Activated naive CD8-positive, alpha-beta T cell treated with anti-CD3 and anti-CD28 coated beads, Interleukin-2, amount 10 ng/mL, durations not matched to agents 7 days and 5 days (primary cell): ENCODE data around the gene AMN. TPM values are rescaled to one million over a fixed set of nuclear protein-coding genes. Genes with fewer than 3 reads are reported as not detected.
"Not testable (repeated sequence)": the region's sequence is repeated elsewhere in the genome, so short reads cannot be mapped to it uniquely, and the experiment has no call there.

Experiments used
- ATAC-seq: fragments of 150-1000 bp; cut with Tn5 transposase; one replicate; pipeline ENCODE4 v1.10.0; 2021; ENCODE audit warnings: low read depth, moderate library complexity
- POLR2A ChIA-PET: fragments of 350-600 bp; sonication (Branson Sonifier 250); formaldehyde crosslinking; loops from one replicate; lab custom pipeline; 2021; ENCODE audit warnings: antibody characterized with exemption; lab: Charles Lee
- DNase-seq: peaks from one replicate; pipeline ENCODE4 v3.0.0; 2021
- H3K27ac Mint-ChIP-seq: one replicate; pipeline ENCODE4 v1.8.0; 2022; ENCODE audit warnings: mild to moderate bottlenecking, mixed read lengths
- H3K27me3 Mint-ChIP-seq: one replicate; pipeline ENCODE4 v1.8.0; 2022; ENCODE audit warnings: mild to moderate bottlenecking, moderate library complexity, mixed read lengths
- H3K36me3 Mint-ChIP-seq: one replicate; pipeline ENCODE4 v1.8.0; 2021; ENCODE audit warnings: mild to moderate bottlenecking, mixed read lengths
- H3K4me1 Mint-ChIP-seq: one replicate; pipeline ENCODE4 v1.8.0; 2021; ENCODE audit warnings: mixed read lengths
- H3K4me3 Mint-ChIP-seq: one replicate; pipeline ENCODE4 v1.8.0; 2022; ENCODE audit warnings: mild to moderate bottlenecking, moderate library complexity, mixed read lengths
- H3K9me3 Mint-ChIP-seq: one replicate; pipeline ENCODE4 v1.8.0; 2021; ENCODE audit warnings: mixed read lengths
- total RNA-seq, 2 experiments: library from RNA; stranded (reverse); gene quantifications; one replicate each; pipeline ENCODE4 v1.2.3, GENCODE V29; 2021

Gene AMN
- total RNA-seq, 2 experiments from 2014 or later, result 2.5 to 2.9 TPM

- POLR2A ChIA-PET, result no interaction called here
- peaks cover 11% of the 10 kb centered on the region for H3K36me3 Mint-ChIP-seq
- H3K27me3 Mint-ChIP-seq, result no peaks in the 10 kb centered on the region
- no peak overlapping the region for H3K27ac Mint-ChIP-seq
- no peaks in the 10 kb centered on the region for H3K4me1 Mint-ChIP-seq
- no peaks in the 10 kb centered on the region for H3K9me3 Mint-ChIP-seq
- ATAC-seq (no peak), DNase-seq (no peak)
- H3K4me3 Mint-ChIP-seq, result no peak overlapping the region
Measured at GRCh38 chr14:102891111-102891510, 31.4 kb upstream of the AMN start.

- Mint-ChIP-seq H3K36me3 (peaks cover 10% of the 10 kb centered on the region), H3K4me3 (no peak overlapping the region), H3K9me3 (no peaks in the 10 kb centered on the region), H3K27me3 (no peaks in the 10 kb centered on the region), H3K27ac (no peak overlapping the region), H3K4me1 (no peaks in the 10 kb centered on the region)
- POLR2A ChIA-PET, result no interaction called here
- DNase-seq (no peak), ATAC-seq (no peak)
Measured at GRCh38 chr14:102891556-102891955, 30.9 kb upstream of the AMN start.

GRCh38 chr14:102892651-102893050 lies 29.8 kb upstream of the AMN start:
- POLR2A ChIA-PET, result no interaction called here
- Mint-ChIP-seq H3K4me1 (no peaks in the 10 kb centered on the region), H3K36me3 (peaks cover 10% of the 10 kb centered on the region)

GRCh38 chr14:102893452-102893851 lies 29.0 kb upstream of the AMN start:
- Mint-ChIP-seq H3K36me3 (peaks cover 10% of the 10 kb centered on the region), H3K27ac (no peak overlapping the region), H3K9me3 (no peaks in the 10 kb centered on the region), H3K4me1 (peaks cover 2% of the 10 kb centered on the region), H3K4me3 (no peak overlapping the region), H3K27me3 (no peaks in the 10 kb centered on the region)
- ATAC-seq, result no peak
- POLR2A ChIA-PET, result no interaction called here
- no peak for DNase-seq

More at GRCh38 chr14:102892651-102893050, 29.8 kb upstream of the AMN start:
- no peak for ATAC-seq
- no peaks in the 10 kb centered on the region for H3K27me3 Mint-ChIP-seq
- no peak for DNase-seq
- H3K9me3 Mint-ChIP-seq, result no peaks in the 10 kb centered on the region
- H3K4me3 Mint-ChIP-seq, result no peak overlapping the region
- H3K27ac Mint-ChIP-seq, result no peak overlapping the region

GRCh38 chr14:102896735-102897134 lies 25.7 kb upstream of the AMN start:
- DNase-seq, H3K4me3 Mint-ChIP-seq, ATAC-seq, POLR2A ChIA-PET, H3K27me3 Mint-ChIP-seq, H3K36me3 Mint-ChIP-seq, H3K27ac Mint-ChIP-seq, H3K9me3 Mint-ChIP-seq: not testable (repeated sequence)
- peaks cover 16% of the 10 kb centered on the region for H3K4me1 Mint-ChIP-seq

GRCh38 chr14:102897299-102898027 lies 25.0 kb upstream of the AMN start:
- DNase-seq (no peak), ATAC-seq (no peak)
- Mint-ChIP-seq H3K4me1 (peaks cover 16% of the 10 kb centered on the region), H3K27ac (peak overlapping the region; percentile 48), H3K9me3 (no peaks in the 10 kb centered on the region), H3K36me3 (peaks cover 9% of the 10 kb centered on the region), H3K4me3 (no peak overlapping the region), H3K27me3 (no peaks in the 10 kb centered on the region)
- POLR2A ChIA-PET, result no interaction called here

GRCh38 chr14:102898298-102898697 lies 24.2 kb upstream of the AMN start:
- Mint-ChIP-seq H3K9me3 (no peaks in the 10 kb centered on the region), H3K27ac (peak overlapping the region; percentile 44), H3K4me1 (peaks cover 16% of the 10 kb centered on the region), H3K4me3 (no peak overlapping the region), H3K36me3 (peaks cover 7% of the 10 kb centered on the region), H3K27me3 (no peaks in the 10 kb centered on the region)
- ATAC-seq (no peak), DNase-seq (no peak)
- POLR2A ChIA-PET, result no interaction called here

GRCh38 chr14:102898776-102899515 lies 23.5 kb upstream of the AMN start:
- ATAC-seq (no peak), DNase-seq (no peak)
- H3K27me3 Mint-ChIP-seq, result no peaks in the 10 kb centered on the region
- H3K27ac Mint-ChIP-seq, result peak overlapping the region; percentile 44
- H3K4me3 Mint-ChIP-seq, result no peak overlapping the region
- POLR2A ChIA-PET, result no interaction called here
- H3K4me1 Mint-ChIP-seq, result peaks cover 16% of the 10 kb centered on the region
- H3K9me3 Mint-ChIP-seq, result no peaks in the 10 kb centered on the region
- peaks cover 4% of the 10 kb centered on the region for H3K36me3 Mint-ChIP-seq

GRCh38 chr14:102899516-102899900 lies 23.0 kb upstream of the AMN start:
- H3K4me3 Mint-ChIP-seq, result no peak overlapping the region

GRCh38 chr14:102900631-102901571 lies 21.6 kb upstream of the AMN start:
- Mint-ChIP-seq H3K27me3 (no peaks in the 10 kb centered on the region), H3K4me3 (peak overlapping the region; percentile 60), H3K9me3 (no peaks in the 10 kb centered on the region), H3K27ac (peak overlapping the region; percentile 90), H3K4me1 (peaks cover 16% of the 10 kb centered on the region), H3K36me3 (peaks cover 3% of the 10 kb centered on the region)
- POLR2A ChIA-PET, result interaction anchor here (0.7 kb wide), 2 partner anchors 48 to 98 kb away, joined by 3 read pairs; no protein-coding TSS in a partner anchor
- ATAC-seq (peak; percentile 78), DNase-seq (peak; percentile 41)

More at GRCh38 chr14:102899516-102899900, 23.0 kb upstream of the AMN start:
- DNase-seq (no peak), ATAC-seq (no peak)
- H3K27me3 Mint-ChIP-seq, result no peaks in the 10 kb centered on the region
- H3K27ac Mint-ChIP-seq, result no peak overlapping the region
- H3K4me1 Mint-ChIP-seq, result peaks cover 16% of the 10 kb centered on the region
- POLR2A ChIA-PET, result no interaction called here
- H3K36me3 Mint-ChIP-seq, result peaks cover 4% of the 10 kb centered on the region
- no peaks in the 10 kb centered on the region for H3K9me3 Mint-ChIP-seq

- DNase-seq (no peak), ATAC-seq (peak; percentile 37)
- H3K27ac Mint-ChIP-seq, result peak overlapping the region; percentile 90
- H3K4me1 Mint-ChIP-seq, result peaks cover 16% of the 10 kb centered on the region
- H3K36me3 Mint-ChIP-seq, result peaks cover 3% of the 10 kb centered on the region
- peak overlapping the region; percentile 60 for H3K4me3 Mint-ChIP-seq
- no peaks in the 10 kb centered on the region for H3K9me3 Mint-ChIP-seq
- POLR2A ChIA-PET, result interaction anchor here (0.7 kb wide), 1 partner anchor 98 kb away, joined by 3 read pairs; no protein-coding TSS in a partner anchor
- no peaks in the 10 kb centered on the region for H3K27me3 Mint-ChIP-seq
Measured at GRCh38 chr14:102901633-102902032, 20.8 kb upstream of the AMN start.

- ATAC-seq (no peak), DNase-seq (no peak)
- Mint-ChIP-seq H3K9me3 (no peaks in the 10 kb centered on the region), H3K36me3 (peaks cover 3% of the 10 kb centered on the region), H3K27me3 (no peaks in the 10 kb centered on the region), H3K4me3 (no peak overlapping the region), H3K4me1 (peaks cover 16% of the 10 kb centered on the region), H3K27ac (peak overlapping the region; percentile 90)
- POLR2A ChIA-PET, result no interaction called here
Measured at GRCh38 chr14:102902086-102902485, 20.4 kb upstream of the AMN start.
